Keratinocyte (primary cell): ENCODE data around the gene ATG10. TPM values are rescaled to one million over a fixed set of nuclear protein-coding genes. Genes with fewer than 3 reads are reported as not detected.
"Not testable (repeated sequence)": the region's sequence is repeated elsewhere in the genome, so short reads cannot be mapped to it uniquely, and the experiment has no call there.

Experiments used
- DNase-seq: peaks from one replicate; pipeline ENCODE4 v3.0.0-alpha.2; 2011; ENCODE audit warnings: low read depth, missing footprints, low spot score
- FAIRE-seq: peaks from 2 replicates; lab custom pipeline; 2011; peaks lifted over from hg19 to GRCh38; lab: Jason Lieb, UNC
- H2AFZ ChIP-seq: 2 replicates; pipeline ENCODE4 v1.6.0; 2012; ENCODE audit warnings: low read length, control low read depth, inconsistent platforms; ENCODE audit not compliant: control insufficient read depth
- H3K27ac ChIP-seq: 2 replicates; pipeline ENCODE4 v1.5.1; 2011; ENCODE audit warnings: low read length; ENCODE audit not compliant: control insufficient read depth, insufficient read depth
- H3K27me3 ChIP-seq: 3 replicates; pipeline ENCODE4 v1.6.0; 2011; ENCODE audit warnings: low read length; ENCODE audit not compliant: control insufficient read depth, insufficient read depth; ENCODE audit errors: extremely low read depth
- H3K36me3 ChIP-seq, 2 experiments: 2 replicates in 1 of 2; 3 replicates in 1 of 2; pipeline ENCODE4 v1.5.1; 2011; ENCODE audit warnings: low read length in 2 of 2, mild to moderate bottlenecking in 1 of 2; ENCODE audit not compliant: control insufficient read depth in 2 of 2, insufficient read depth in 2 of 2; ENCODE audit errors: extremely low read depth in 1 of 2
- H3K4me1 ChIP-seq: 3 replicates; pipeline ENCODE4 v1.5.1; 2011; ENCODE audit warnings: low read length; ENCODE audit not compliant: control insufficient read depth, insufficient read depth; ENCODE audit errors: extremely low read depth
- H3K4me2 ChIP-seq: 3 replicates; pipeline ENCODE4 v1.6.0; 2011; ENCODE audit warnings: low read depth, low read length; ENCODE audit not compliant: control insufficient read depth, insufficient read depth; ENCODE audit errors: extremely low read depth
- H3K4me3 ChIP-seq, 3 experiments: fragments of 200-600 bp in 1 of 3; sonication (generic) in 1 of 3; 2 replicates in 2 of 3; 3 replicates in 1 of 3; pipeline ENCODE4 v1.5.1; 2011 to 2016; ENCODE audit warnings: low read length in 3 of 3, mild to moderate bottlenecking in 3 of 3, control low read depth in 2 of 3, inconsistent platforms in 1 of 3, low read depth in 1 of 3, mixed read lengths in 1 of 3, mixed run types in 1 of 3, moderate library complexity in 1 of 3; ENCODE audit not compliant: control insufficient read depth in 2 of 3, insufficient read depth in 2 of 3; ENCODE audit errors: extremely low read depth in 1 of 3
- H3K79me2 ChIP-seq: 2 replicates; pipeline ENCODE4 v1.6.0; 2012; ENCODE audit warnings: low read length; ENCODE audit not compliant: control insufficient read depth, insufficient read depth
- H3K9ac ChIP-seq: 3 replicates; pipeline ENCODE4 v1.6.0; 2011; ENCODE audit warnings: low read length; ENCODE audit not compliant: control insufficient read depth, insufficient read depth; ENCODE audit errors: extremely low read depth
- H3K9me1 ChIP-seq: 3 replicates; pipeline ENCODE4 v1.6.0; 2011; ENCODE audit warnings: low read length; ENCODE audit not compliant: control insufficient read depth, insufficient read depth; ENCODE audit errors: extremely low read depth
- H3K9me3 ChIP-seq: 2 replicates; pipeline ENCODE4 v1.5.1; 2012; ENCODE audit warnings: low read depth, low read length; ENCODE audit not compliant: control insufficient read depth
- H4K20me1 ChIP-seq: 3 replicates; pipeline ENCODE4 v1.6.0; 2011; ENCODE audit warnings: low read length; ENCODE audit not compliant: control insufficient read depth, insufficient read depth; ENCODE audit errors: extremely low read depth
- EZH2 ChIP-seq: IDR thresholded peaks from one replicate; pipeline ENCODE4 v1.6.1; 2012; ENCODE audit warnings: inconsistent platforms, mild to moderate bottlenecking, low read length, moderate library complexity
- dilution Hi-C: fragments of 300-500 bp; cut with MboI; formaldehyde crosslinking; loops from one replicate; pipeline ENCODE4 v1.7.0; 2020; ENCODE audit warnings: low sequenced_read_pairs; ENCODE audit not compliant: extremely low pct_ligation_motif_present
- polyA plus RNA-seq, 5 experiments: library from polyadenylated mRNA; depleted of rRNA in 3 of 5; stranded (reverse) in 3 of 5; stranded (forward) in 1 of 5; unstranded in 1 of 5; fragments of >200 nt; gene quantifications; 1 replicate in 1 of 5; 2 replicates in 3 of 5; 3 replicates in 1 of 5; pipeline versions ENCODE4 v1.2.1 to v1.2.3, GENCODE V29; 2011 to 2012; ENCODE audit warnings: missing spikeins in 2 of 5, low read depth in 1 of 5, low replicate concordance in 1 of 5
- TF ChIP-seq, protein P1 (sequence below), 3 experiments: IDR thresholded peaks in 1 of 3; conservative IDR thresholded peaks in 1 of 3; optimal IDR thresholded peaks in 1 of 3; 2 replicates in 2 of 3; 3 replicates in 1 of 3; pipeline versions ENCODE3 to v1.5.1; 2011; ENCODE audit warnings: low read length in 3 of 3, mild to moderate bottlenecking in 3 of 3, moderate library complexity in 2 of 3, control low read depth in 1 of 3, inconsistent platforms in 1 of 3; ENCODE audit not compliant: insufficient read depth in 2 of 3; ENCODE audit errors: extremely low read depth in 1 of 3

ATG10 gene
- polyA plus RNA-seq, 1 donor (not counting 4 experiments of a cell fraction or from before 2014, with no cell fraction given), result 5.4 TPM

DNA sequence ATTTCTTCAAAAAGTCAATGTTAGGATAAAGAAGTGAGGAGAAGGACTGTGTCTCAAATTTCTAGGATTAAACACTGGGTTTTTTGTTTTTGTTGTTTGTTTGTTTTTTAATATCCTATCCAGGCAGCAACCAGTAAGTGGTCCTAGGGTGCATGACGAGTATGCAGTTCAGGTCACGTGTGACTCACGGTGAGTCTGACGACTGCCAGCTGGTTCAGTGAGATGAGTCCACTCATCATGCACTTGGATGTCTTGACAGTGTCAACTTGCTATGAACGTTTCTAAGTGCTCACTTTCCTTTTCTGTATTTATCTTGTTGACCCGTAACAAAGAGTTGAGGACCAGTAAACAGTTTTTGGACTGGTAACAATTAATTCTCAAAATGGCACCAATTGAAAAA, 32.7 kb downstream of the ATG10 start:
- H2AFZ ChIP-seq, result no peak overlapping the region
- H3K4me3 ChIP-seq, result no peak overlapping the region
- dilution Hi-C loops, result no loop called here
- no peaks in the 10 kb centered on the region for H3K4me1 ChIP-seq
- no peaks in the 10 kb centered on the region for H3K27me3 ChIP-seq
- H3K9me1 ChIP-seq, result no peaks in the 10 kb centered on the region
- H4K20me1 ChIP-seq, result no peaks in the 10 kb centered on the region
- H3K79me2 ChIP-seq, result no peaks in the 10 kb centered on the region
- FAIRE-seq (no peak), DNase-seq (no peak)
- no peaks in the 10 kb centered on the region for H3K36me3 ChIP-seq
- no peak overlapping the region for H3K27ac ChIP-seq
- no peak for TF ChIP-seq EZH2
- TF ChIP-seq, protein P1, sequence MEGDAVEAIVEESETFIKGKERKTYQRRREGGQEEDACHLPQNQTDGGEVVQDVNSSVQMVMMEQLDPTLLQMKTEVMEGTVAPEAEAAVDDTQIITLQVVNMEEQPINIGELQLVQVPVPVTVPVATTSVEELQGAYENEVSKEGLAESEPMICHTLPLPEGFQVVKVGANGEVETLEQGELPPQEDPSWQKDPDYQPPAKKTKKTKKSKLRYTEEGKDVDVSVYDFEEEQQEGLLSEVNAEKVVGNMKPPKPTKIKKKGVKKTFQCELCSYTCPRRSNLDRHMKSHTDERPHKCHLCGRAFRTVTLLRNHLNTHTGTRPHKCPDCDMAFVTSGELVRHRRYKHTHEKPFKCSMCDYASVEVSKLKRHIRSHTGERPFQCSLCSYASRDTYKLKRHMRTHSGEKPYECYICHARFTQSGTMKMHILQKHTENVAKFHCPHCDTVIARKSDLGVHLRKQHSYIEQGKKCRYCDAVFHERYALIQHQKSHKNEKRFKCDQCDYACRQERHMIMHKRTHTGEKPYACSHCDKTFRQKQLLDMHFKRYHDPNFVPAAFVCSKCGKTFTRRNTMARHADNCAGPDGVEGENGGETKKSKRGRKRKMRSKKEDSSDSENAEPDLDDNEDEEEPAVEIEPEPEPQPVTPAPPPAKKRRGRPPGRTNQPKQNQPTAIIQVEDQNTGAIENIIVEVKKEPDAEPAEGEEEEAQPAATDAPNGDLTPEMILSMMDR (optimal IDR thresholded peaks at IDR 0.05 in 1 of 3, IDR thresholded peaks at IDR 0.05 in 1 of 3, conservative IDR thresholded peaks at IDR 0.05 in 1 of 3; ENCODE audit: extremely low read depth in 1 of 3, insufficient read depth in 2 of 3, low read length in 3 of 3), result no peak
- no peak overlapping the region for H3K4me2 ChIP-seq
- H3K9me3 ChIP-seq, result no peaks in the 10 kb centered on the region
- H3K9ac ChIP-seq, result no peak overlapping the region

GRCh38 chr5:82009869-82010268, 38.0 kb downstream of the ATG10 start:
- H3K36me3 ChIP-seq, dilution Hi-C loops, H3K9ac ChIP-seq, H3K4me2 ChIP-seq, H3K9me1 ChIP-seq, H3K27ac ChIP-seq, H3K4me1 ChIP-seq, H4K20me1 ChIP-seq, H2AFZ ChIP-seq, FAIRE-seq, DNase-seq, H3K4me3 ChIP-seq, H3K9me3 ChIP-seq, H3K79me2 ChIP-seq, H3K27me3 ChIP-seq: not testable (repeated sequence)

DNA sequence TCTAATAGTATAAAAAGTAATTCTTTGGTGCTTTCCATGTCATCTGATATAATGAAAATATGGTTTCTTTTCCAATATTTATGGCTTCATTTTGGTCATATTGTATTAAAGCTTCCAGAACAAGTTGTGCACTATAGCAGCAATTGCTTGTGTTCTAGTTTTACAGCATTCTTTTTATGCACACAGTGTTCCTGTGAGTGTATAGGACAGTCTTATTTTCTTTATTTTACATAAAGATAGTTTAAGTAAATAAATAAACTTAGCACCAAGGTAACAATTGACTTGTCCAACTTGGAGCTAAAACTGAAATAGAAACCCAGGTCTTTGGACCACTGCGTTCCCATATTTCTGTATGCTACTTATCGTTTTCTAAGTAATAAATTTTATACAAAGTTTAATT, 38.9 kb downstream of the ATG10 start:
- Histone ChIP-seq H2AFZ (no peak overlapping the region), H3K27me3 (no peaks in the 10 kb centered on the region), H3K9ac (no peak overlapping the region), H3K79me2 (no peaks in the 10 kb centered on the region), H4K20me1 (no peaks in the 10 kb centered on the region), H3K9me3 (no peaks in the 10 kb centered on the region), H3K4me3 (no peak overlapping the region), H3K27ac (no peak overlapping the region), H3K9me1 (no peaks in the 10 kb centered on the region), H3K4me1 (no peaks in the 10 kb centered on the region), H3K4me2 (no peak overlapping the region), H3K36me3 (no peaks in the 10 kb centered on the region)
- DNase-seq (no peak), FAIRE-seq (no peak)
- dilution Hi-C loops, result no loop called here
- TF ChIP-seq, protein P1 (optimal IDR thresholded peaks at IDR 0.05 in 1 of 3, IDR thresholded peaks at IDR 0.05 in 1 of 3, conservative IDR thresholded peaks at IDR 0.05 in 1 of 3; ENCODE audit: extremely low read depth in 1 of 3, insufficient read depth in 2 of 3, low read length in 3 of 3), result no peak
- TF ChIP-seq EZH2, result no peak
